T-helper 1 cell (primary cell): ENCODE measurements around the gene ABCF3.

Experiments
- DNase-seq, 5 donors: peaks; one replicate each; pipeline ENCODE4 v3.0.0-alpha.2; 2012 to 2020

Gene ABCF3

DNA sequence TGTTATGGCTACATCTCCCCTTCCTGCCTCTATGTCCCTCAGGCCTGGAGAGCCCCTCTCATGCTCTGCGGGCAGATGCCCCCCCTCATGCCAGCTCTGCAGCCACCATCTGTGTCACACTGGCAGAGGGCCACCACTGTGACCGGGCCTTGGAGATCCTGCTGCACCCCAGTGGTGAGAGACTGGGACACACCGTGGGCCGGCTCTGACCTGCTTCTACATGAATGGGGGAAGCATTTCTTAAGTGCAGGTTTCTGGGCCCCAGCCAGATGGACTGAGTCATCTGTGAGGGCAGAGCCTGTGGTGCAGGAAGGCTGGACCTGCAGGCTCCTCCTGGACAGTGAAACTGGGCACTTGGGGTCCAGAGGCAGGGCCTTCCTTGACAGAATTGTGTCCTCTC lies 48.2 kb downstream of the ABCF3 start:
- no peak for DNase-seq

DNA sequence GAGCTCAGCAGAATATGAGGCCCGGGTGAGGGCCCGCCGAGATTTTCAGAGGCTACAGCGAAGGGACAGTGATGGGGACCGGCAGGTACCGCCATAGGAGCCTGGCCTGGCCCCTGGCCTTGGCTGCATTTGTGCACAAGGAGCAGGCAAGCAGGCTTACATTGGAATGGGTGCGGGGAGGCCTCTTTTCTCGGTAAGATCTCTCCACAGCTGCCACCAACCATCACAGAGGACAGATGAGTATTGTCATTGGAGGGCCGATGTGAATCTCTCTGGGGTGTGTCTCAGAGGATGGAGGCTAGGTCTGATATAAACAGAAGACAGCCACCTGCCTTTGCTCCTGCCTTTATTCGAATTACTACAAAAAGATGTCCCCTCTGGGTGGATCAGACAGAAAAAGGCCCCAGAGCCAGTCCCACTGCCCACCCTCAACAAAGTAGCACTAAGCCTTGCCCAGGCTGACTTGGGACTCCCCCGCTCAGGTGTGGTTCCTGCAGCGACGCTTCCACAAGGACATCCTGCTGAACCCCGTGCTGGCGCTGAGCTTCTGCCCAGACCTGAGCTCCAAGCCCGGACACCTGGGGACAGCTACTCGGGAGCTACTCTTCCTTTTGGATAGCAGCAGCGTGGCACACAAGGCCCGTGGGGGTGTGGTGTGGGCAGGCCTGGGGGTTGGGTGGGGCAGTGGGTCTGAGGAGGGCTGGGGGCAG lies 48.8 kb downstream of the ABCF3 start:
- DNase-seq: no peak

DNA sequence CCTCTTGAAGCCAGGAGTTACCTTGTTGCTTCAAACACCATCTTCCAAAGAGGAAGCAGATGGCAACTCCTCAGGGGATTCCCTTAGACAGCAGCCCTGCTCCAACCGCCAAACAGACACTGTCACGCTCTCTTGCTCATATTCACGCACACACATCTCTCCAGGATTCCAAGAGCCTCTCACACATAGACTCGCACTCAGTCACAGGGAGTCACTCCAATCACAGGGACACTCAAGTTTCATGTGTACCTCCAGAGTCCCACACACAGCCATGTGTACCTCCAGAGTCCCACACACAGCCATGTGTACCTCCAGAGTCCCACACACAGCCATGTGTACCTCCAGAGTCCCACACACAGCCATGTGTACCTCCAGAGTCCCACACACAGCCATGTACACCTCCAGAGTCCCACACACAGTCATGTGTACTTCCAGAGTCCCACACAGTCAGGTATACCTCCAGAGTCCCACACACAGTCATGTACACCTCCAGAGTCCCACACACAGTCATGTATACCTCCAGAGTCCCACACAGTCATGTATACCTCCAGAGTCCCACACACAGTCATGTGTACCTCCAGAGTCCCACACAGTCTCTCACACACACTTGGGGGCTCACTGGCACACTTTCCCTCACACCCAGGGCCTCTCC lies 49.5 kb downstream of the ABCF3 start:
- no peak for DNase-seq

DNA sequence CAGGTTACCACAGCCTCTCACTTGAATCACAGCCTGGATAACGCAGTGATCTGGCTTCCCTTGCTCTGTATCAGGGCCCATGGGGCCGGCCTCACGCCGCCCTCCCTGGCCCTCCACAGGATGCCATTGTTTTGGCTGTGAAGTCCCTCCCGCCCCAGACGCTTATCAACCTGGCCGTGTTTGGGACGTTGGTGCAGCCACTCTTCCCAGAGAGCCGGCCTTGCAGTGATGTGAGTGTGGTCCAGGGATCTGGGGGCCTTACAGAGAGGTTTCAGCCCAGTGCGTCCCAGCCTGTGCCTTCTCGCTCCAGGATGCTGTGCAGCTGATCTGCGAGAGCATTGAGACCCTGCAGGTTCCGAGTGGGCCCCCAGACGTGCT lies 50.0 kb downstream of the ABCF3 start:
- DNase-seq: no peak

DNA sequence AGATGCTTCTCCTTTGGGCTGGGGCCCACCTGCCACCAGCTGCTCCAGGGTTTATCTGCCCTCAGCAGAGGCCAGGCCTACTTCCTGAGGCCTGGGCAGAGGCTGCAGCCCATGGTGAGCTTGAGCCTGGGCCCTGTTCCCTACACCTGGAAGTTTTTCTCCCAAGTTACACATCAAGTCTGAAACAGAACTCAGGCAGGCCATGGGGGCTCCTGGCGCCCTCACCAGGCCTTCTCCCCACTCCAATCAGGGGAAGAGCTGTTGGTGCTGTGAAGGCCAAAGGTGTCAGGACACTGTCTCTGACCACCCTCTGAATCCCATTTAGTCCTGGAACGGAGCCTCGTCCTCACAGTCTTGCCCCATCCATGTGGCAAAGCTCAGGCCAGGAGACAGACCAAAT lies 50.6 kb downstream of the ABCF3 start:
- DNase-seq: no peak

DNA sequence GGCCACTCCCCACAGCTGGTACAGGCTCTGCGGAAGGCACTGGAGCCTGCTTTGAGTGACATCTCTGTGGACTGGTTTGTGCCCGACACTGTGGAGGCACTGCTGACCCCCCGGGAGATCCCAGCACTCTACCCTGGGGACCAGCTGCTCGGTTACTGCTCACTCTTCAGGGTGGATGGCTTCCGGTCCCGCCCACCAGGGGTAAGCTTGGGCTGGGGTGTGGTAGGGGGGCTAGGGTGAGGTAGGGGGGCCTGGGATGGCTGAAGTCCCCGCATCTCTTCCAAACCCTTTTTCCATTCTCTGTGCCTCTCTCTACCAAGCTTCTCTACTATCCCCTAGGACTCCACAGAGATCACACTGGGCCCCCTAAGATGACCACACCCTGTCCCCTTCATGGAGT lies 51.2 kb downstream of the ABCF3 start:
- no peak for DNase-seq

DNA sequence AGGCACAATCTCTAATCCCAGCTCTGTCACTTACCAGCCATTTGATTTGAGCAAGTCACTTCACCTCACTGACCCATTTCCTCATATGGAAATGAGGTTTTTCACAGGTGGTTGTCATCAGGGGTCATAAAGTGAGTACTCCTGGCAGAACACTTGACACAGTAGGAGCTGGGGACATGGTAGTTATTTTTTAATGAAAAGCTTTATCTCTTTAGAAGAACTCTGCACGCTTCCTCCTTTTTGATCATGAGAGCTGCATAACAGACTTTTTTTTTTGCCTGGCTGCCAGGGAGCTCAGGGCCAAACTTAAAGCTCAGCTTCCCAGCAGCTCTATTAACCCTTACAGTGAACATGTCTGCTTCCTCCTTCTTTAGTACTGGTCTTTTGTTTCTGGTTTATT lies 51.8 kb downstream of the ABCF3 start:
- DNase-seq: no peak

DNA sequence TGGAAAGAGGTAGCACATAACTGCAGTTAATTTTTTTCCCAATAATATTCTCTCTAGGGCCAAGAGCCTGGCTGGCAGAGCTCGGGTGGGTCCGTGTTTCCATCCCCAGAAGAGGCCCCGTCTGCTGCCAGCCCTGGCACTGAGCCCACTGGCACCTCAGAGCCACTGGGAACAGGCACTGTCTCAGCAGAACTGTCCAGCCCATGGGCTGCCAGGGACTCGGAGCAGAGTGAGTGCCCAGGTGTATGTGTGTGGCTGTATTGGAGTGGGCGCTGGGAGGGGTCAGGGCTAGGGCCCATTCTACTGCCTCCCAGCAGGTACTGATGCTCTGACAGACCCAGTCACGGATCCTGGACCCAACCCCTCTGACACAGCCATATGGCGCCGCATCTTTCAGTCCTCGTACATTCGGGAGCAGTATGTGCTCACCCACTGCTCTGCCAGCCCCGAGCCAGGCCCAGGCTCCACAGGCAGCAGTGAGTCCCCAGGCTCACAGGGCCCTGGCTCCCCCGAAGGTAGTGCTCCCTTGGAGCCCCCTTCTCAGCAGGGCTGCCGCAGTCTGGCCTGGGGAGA lies 52.3 kb downstream of the ABCF3 start:
- DNase-seq: no peak

DNA sequence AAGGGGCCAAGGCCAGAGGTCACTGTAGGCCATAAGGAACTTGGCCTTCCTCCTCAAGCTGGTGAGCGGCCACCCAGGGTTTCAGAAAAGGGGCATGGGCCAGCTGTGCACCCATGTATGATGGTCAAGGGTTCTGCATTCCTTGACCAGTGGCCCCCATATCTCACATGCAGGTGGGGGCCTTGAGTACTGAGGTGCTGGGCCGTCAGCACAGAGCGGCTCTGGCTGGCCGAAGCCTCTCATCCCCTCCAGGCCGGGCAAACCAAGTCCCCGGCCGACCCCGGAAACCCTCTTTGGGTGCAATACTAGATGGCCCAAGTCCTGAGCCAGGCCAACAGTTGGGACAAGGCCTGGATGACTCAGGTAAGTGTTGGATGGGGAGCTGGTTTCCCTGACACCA lies 53.2 kb downstream of the ABCF3 start:
- no peak for DNase-seq

DNA sequence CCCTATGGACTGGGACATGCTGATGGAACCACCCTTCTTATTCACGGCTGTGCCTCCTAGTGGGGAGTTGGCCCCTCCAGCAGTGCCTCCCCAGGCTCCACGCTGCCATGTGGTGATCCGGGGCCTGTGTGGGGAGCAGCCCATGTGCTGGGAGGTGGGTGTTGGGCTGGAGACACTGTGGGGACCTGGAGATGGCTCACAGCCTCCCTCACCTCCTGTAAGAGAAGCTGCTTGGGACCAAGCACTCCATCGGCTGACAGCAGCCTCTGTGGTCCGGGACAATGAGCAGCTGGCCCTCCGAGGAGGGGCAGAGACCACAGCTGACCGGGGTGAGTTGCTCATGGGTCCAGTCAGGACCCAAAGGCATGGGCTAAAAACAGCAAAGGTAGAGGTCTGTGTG lies 53.7 kb downstream of the ABCF3 start:
- no peak for DNase-seq

DNA sequence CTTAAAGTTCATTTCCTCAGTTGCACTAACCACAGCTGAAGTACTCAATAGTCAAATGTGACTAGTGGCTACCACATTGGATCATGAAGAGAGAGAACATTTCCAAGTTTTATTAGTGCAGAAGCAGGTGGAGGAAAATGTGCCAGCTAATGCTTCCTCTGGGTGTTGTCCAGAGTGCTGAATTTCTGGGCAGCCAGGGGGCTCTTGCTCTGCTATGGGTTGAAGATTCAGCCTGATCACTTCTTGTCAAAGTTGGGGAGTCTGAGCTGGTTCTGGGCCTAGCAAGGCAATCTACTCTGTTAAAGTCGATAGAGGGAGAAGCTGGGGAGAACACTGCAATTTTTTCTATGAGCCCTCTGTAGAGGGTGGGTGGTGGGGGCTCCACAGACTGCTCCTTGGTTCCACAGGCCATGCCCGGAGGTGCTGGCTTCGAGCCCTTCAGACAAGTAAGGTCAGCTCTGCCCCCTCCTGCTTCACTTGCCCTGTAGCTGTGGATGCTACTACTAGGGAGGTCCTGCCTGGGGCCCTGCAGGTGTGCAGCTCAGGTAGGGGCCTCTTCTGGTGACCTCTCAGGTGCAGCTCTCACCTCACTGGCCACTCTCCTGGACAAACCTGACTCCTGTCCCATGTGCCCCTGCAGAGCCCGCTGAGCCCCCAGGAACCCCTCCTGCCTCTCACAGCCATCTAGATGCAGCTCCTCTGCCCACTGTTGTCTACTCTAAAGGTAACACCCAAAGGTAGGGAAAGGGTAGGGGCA lies 54.6 kb downstream of the ABCF3 start:
- no peak for DNase-seq

DNA sequence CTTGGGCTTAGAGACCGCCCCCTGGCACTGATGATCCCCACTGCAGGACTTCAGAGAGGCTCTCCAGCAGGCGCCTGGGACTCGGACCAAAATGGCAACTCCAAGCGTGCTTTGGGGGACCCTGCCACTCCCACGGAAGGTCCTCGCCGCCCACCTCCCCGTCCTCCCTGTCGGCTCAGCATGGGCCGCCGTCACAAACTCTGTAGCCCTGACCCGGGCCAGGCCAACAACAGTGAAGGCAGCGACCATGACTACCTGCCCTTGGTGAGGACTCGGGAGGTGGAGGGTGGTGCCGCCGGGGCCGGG lies 55.1 kb downstream of the ABCF3 start:
- DNase-seq: no peak

DNA sequence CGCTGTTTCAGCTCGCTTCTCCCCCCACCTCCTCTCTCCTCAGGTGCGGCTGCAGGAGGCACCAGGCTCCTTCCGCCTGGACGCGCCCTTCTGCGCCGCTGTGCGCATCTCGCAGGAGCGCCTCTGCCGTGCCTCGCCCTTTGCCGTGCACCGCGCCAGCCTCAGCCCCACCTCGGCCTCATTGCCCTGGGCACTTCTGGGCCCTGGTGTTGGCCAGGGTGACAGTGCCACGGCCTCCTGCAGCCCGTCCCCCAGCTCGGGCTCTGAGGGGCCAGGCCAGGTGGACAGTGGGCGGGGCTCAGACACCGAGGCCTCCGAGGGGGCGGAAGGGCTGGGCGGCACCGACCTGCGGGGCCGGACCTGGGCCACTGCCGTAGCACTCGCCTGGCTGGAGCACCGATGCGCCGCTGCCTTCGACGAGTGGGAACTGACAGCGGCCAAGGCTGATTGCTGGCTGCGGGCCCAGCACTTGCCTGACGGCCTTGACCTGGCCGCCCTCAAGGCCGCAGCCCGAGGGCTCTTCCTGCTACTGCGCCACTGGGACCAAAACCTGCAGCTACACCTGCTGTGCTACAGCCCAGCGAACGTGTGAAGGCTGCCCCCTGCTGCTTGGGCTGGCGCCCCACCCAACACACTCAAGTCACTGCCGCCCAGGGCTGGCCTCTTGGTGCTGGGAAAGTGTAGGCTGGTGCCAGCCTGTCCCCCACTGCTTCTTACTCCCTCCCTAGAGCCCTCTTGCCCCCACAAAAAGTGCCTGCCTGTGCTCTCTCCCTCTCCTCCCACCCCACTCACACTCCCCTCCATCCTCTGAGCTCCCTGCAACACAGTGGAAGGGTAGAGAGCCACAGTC lies 55.7 kb downstream of the ABCF3 start:
- no peak for DNase-seq

DNA sequence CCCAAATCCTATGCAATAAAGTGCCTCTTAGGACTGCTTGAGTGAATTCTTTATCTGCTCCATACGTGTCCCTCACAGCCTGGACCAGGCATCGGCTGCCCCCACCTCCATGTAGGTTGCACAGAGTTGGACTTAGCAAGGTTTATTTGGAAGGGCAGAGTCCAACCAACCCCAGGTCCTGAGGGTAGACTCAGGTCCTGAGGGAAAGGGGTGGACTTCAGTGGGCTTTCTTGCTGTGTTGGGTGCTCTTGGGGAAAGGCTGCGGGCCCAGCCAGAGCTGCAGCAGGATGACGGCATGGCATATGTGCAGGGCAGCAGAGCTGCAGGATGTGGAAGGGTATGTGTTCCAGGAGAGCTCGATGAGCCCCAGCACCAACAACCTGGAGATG lies 56.3 kb downstream of the ABCF3 start:
- no peak for DNase-seq
